Muscle layer of colon (tissue), 2 donors: ENCODE data around the gene EPN2.

Source experiments
- H3K27ac ChIP-seq: one replicate; pipeline ENCODE4 v1.7.0; 2013; ENCODE audit warnings: low read depth, mild to moderate bottlenecking, low read length, moderate library complexity
- H3K27me3 ChIP-seq, 2 donors: one replicate each; pipeline ENCODE4 v1.7.0; 2013; ENCODE audit warnings: low read length in 2 of 2, mild to moderate bottlenecking in 2 of 2; ENCODE audit not compliant: insufficient read depth in 2 of 2, control insufficient read depth in 1 of 2
- H3K36me3 ChIP-seq: one replicate; pipeline ENCODE4 v1.7.0; 2013; ENCODE audit warnings: mild to moderate bottlenecking, low read length; ENCODE audit not compliant: insufficient read depth
- H3K4me1 ChIP-seq: one replicate; pipeline ENCODE4 v1.7.0; 2013; ENCODE audit warnings: mild to moderate bottlenecking, low read length; ENCODE audit not compliant: insufficient read depth
- H3K4me3 ChIP-seq, 2 donors: one replicate each; pipeline ENCODE4 v1.7.0; 2013; ENCODE audit warnings: low read length in 2 of 2, low read depth in 1 of 2, mild to moderate bottlenecking in 1 of 2, moderate library complexity in 1 of 2
- H3K9ac ChIP-seq: one replicate; pipeline ENCODE4 v1.7.0; 2013; ENCODE audit warnings: low read length
- H3K9me3 ChIP-seq: one replicate; pipeline ENCODE4 v1.7.0; 2013; ENCODE audit warnings: mild to moderate bottlenecking, low read length
- donor health status: abdominal sarcoma.
- donor health status: Adenocarcinoma of cecum.

The EPN2 gene

DNA sequence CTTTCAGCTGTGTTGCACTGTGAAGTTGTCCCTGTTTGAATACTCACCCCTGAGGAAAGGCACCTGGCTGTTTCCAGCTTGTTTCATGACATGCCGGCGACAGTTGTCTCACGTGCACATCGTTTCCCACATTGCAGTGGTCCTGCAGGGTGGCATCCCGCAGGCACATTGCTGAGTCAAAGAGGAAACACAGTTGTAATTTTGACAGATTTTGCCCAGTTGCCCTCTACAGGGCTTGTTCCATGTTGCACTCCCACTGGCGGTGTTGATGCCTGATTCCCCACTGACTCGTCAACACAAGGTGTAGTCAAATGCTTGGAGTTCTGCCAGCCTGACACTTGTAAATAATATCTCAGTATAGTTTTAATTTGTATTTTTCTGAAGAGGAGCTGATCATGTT, 23.8 kb downstream of the EPN2 start:
- peaks cover 67% of the 10 kb centered on the region for H3K4me1 ChIP-seq
- no peak overlapping the region for H3K27ac ChIP-seq
- H3K9me3 ChIP-seq = no peaks in the 10 kb centered on the region
- H3K9ac ChIP-seq = no peak overlapping the region
- no peaks in the 10 kb centered on the region for H3K27me3 ChIP-seq
- H3K36me3 ChIP-seq = no peaks in the 10 kb centered on the region
- no peak overlapping the region for H3K4me3 ChIP-seq

DNA sequence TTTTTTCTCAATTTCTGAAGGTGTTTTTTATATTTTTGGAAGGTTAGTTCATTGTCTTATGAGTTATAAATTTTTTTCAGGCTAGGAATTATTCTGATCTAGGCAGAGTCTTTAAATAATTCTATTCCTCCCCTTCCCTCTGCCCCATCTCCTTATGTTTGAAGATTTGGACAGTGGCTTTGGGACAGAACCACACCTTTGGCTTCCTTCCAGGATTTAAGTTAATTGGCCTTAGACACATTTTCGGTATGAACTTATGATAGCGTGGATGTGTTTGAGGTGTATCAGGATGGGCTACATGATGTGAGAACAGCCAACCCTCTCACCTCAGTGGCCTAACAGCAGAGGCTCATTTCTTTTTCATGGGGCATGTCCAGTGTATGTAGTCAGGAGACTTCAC, 24.3 kb downstream of the EPN2 start:
- no peaks in the 10 kb centered on the region for H3K27me3 ChIP-seq
- H3K4me3 ChIP-seq = no peak overlapping the region
- peaks cover 68% of the 10 kb centered on the region for H3K4me1 ChIP-seq
- H3K36me3 ChIP-seq = no peaks in the 10 kb centered on the region
- H3K27ac ChIP-seq = no peak overlapping the region
- no peaks in the 10 kb centered on the region for H3K9me3 ChIP-seq
- no peak overlapping the region for H3K9ac ChIP-seq

DNA sequence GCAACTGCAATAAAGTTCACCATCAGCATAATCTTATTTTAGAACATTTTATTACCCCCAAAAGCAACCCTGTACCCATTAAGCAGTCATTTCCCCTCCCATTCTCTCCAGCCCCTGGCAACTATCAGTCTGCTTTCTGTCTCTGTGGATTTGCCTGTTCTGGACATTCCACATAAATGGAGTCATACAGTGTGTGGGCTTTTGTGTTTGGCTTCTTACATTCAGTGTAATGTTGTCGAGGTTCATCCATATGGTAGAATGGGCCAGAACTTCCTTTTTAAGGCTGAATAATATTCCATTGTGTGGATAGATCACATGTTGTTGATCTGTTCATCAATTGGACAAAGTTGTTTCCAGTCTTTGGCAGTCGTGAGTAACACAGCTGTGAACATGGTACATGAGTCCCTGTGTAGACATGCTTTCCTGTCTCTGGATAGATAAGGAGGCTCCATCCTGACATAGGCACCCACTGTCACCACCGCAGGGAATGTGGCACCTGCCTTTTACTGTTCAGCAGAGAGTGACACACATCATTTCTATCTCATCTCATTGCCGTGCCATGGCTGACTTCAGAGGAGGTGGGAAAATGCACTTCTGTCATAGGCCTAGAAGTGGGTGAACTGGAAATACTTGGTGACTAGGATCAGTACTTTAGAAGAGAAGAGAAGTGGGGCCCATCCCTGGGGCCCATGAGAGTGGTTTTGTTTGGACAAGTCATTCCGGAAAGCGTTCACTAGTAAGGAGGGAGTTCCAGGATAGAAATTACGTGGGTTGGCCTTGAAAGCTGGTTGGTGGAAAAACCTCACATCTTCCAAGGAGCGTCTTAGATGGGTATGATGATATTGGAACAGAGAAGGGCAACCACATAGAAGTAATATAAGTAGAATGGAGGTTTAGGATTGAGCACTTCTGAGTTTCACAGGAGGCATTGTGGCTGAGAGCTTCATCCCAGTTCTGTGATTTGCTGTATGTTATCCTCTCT, 25.8 kb downstream of the EPN2 start:
- Histone ChIP-seq H3K27me3 (no peaks in the 10 kb centered on the region), H3K9ac (no peak overlapping the region), H3K4me1 (peaks cover 63% of the 10 kb centered on the region)

DNA sequence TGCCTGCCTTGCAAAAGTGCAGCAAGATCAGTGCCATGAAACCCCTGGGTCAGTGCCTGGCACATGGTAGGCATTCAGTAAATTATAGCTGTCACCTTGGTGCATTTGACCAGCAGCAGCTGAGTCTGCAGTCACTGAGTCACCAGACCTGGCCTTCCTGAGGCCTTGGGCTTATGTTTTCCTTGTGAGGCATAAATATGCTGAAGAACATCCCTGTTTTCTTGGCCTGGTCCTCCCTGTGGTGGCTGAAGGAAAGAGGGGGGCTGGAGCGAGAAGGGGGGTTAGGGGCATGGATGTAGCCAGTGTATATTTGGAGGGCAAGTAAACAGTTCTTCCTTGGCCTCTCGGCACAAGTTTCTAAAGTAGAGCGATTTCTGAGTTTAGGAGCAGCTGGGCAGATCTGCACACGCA, 26.5 kb downstream of the EPN2 start:
- Histone ChIP-seq H3K27me3 (no peaks in the 10 kb centered on the region), H3K27ac (peak overlapping the region; percentile 94), H3K9ac (no peak overlapping the region), H3K4me3 (no peak overlapping the region), H3K4me1 (peaks cover 63% of the 10 kb centered on the region), H3K36me3 (no peaks in the 10 kb centered on the region), H3K9me3 (no peaks in the 10 kb centered on the region)

More for the DNA sequence above, 25.8 kb downstream of the EPN2 start:
- no peaks in the 10 kb centered on the region for H3K36me3 ChIP-seq
- peak overlapping the region; percentile 94 for H3K27ac ChIP-seq
- no peak overlapping the region for H3K4me3 ChIP-seq
- H3K9me3 ChIP-seq = no peaks in the 10 kb centered on the region

DNA sequence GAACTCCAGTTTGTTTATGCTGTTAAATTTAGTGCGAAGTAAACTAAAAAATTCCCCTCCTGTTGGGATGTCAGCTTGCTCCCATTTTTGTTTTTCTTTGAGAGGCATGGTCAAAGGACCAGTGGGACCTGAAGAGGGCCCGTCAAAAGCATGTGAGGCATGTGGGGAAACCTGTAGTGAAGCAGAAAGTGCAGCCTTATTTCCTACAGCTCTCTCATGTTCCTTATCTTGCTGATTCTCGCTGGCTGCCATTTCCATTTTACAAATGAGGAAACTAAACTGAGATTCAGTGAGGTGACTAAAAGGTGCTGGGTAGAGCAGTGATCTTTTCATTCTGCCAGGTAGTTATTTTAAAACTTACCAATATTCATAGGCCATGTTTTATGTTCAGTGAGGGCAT, 27.1 kb downstream of the EPN2 start:
- Histone ChIP-seq H3K9ac (no peak overlapping the region), H3K4me3 (no peak overlapping the region), H3K36me3 (no peaks in the 10 kb centered on the region), H3K9me3 (no peaks in the 10 kb centered on the region), H3K4me1 (peaks cover 69% of the 10 kb centered on the region), H3K27me3 (no peaks in the 10 kb centered on the region), H3K27ac (peak overlapping the region; percentile 94)

DNA sequence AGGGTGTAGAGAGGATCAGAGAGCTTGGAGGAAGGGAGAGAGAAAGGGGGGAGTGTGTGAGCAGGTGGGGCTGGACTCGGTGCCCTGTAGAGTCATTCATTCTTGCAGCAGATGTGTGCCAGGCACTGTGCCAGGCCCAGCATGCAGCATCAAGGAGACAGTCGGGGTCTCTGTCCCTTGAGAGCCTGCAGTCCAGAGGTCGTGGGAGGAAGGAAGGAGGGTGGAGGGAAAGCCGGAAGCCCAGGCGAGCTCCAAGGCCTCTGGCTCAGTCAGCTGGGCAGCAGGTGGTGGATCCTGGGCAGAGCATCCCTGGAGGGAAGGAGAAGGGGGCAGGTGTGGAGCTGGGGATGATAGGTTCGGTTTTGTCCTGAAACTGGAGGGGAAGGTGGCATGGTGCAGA, 27.5 kb downstream of the EPN2 start:
- peaks cover 73% of the 10 kb centered on the region for H3K4me1 ChIP-seq
- H3K36me3 ChIP-seq = no peaks in the 10 kb centered on the region
- H3K27ac ChIP-seq = peak overlapping the region; percentile 94
- H3K9me3 ChIP-seq = no peaks in the 10 kb centered on the region
- H3K27me3 ChIP-seq = no peaks in the 10 kb centered on the region
- H3K9ac ChIP-seq = no peak overlapping the region
- H3K4me3 ChIP-seq = no peak overlapping the region

DNA sequence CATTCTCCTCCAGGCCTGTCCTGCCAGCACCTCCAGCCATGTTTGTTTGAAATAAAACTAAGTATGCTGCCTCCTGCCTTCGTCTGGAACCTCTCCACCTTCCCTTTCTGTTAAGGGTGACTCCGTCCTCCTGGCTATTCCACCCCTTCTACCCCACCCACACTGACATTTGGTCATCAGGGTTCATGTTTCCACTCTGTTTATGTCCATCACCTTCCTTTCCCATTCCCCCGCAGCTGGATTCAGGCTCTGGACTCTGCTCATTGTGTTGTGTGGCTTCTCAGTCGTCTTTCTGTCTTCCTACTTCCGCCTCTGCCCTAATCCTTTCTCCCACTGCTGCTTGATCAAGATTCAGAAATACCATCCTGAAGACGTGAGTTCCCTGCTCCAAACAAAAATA, 28.6 kb downstream of the EPN2 start:
- no peak overlapping the region for H3K9ac ChIP-seq
- no peak overlapping the region for H3K27ac ChIP-seq
- no peaks in the 10 kb centered on the region for H3K27me3 ChIP-seq
- no peaks in the 10 kb centered on the region for H3K36me3 ChIP-seq
- peak overlapping the region in 1 of 2 donors; percentile 16 for H3K4me3 ChIP-seq
- H3K4me1 ChIP-seq = peaks cover 82% of the 10 kb centered on the region
- no peaks in the 10 kb centered on the region for H3K9me3 ChIP-seq

DNA sequence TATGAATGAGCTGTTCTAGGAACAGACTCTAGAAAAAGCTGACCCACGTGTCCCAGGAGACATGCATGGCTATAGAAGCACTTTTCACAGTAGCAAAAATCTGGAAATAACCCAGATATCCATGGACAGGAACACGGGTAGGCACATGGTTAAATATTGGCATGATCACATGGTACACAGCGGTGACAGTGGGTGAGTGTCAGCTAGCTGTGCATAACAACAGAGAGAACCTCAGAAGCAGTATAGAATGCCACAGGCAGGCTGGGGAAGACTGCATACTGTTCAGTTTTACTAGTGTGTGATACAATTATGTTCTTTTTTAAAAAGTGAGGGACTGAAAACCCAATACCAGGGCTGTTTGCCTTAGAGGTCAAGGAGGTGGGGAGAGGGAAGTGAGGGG, 31.4 kb downstream of the EPN2 start:
- H3K9ac ChIP-seq = no peak overlapping the region
- H3K27me3 ChIP-seq = no peaks in the 10 kb centered on the region
- no peak overlapping the region for H3K4me3 ChIP-seq
- H3K36me3 ChIP-seq = peaks cover 4% of the 10 kb centered on the region
- no peak overlapping the region for H3K27ac ChIP-seq
- peaks cover 70% of the 10 kb centered on the region for H3K4me1 ChIP-seq
- no peaks in the 10 kb centered on the region for H3K9me3 ChIP-seq

DNA sequence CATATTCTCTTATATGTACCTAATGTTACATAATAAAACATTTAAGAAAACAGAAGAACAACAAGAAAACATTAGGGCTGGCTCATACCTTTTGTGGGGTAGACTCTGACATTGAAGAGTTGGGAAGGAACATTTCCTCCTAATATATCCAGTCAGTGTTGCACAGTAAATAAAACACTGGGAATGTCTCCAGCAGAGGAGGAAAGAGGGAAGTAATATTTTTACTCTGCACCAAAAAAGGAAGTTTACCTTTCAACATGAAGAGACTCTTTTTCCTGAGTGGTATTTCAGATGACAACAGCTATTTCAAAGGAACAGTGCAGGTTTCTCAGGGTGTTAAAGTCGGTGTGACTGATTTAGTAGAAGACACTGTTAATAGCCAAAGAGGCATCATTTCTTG, 31.9 kb downstream of the EPN2 start:
- Histone ChIP-seq H3K36me3 (peaks cover 6% of the 10 kb centered on the region), H3K4me1 (peaks cover 65% of the 10 kb centered on the region), H3K27me3 (no peaks in the 10 kb centered on the region), H3K9ac (no peak overlapping the region), H3K27ac (no peak overlapping the region), H3K4me3 (no peak overlapping the region), H3K9me3 (no peaks in the 10 kb centered on the region)

DNA sequence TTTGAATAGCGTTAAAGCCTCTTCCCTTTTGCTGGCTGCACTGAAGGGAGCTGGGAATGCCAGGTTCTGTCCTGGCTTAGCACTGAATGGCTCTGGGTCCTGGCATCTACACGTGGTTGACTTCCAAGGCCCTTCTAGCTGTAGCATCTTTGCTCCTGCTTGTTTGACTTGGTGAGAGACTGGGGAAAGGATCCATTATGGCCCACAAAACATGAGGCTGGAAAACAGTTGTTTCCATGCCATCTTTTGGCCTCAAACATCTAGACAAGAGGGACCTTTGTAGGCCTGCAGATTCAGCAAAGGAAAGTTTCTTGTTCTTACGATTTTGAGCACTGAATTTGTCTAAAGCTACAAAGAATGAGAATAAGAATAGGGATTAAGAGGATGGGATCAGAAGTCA, 32.5 kb downstream of the EPN2 start:
- Histone ChIP-seq H3K4me3 (no peak overlapping the region), H3K27ac (no peak overlapping the region), H3K9ac (no peak overlapping the region), H3K36me3 (peaks cover 11% of the 10 kb centered on the region), H3K27me3 (no peaks in the 10 kb centered on the region), H3K4me1 (peaks cover 60% of the 10 kb centered on the region), H3K9me3 (no peaks in the 10 kb centered on the region)

DNA sequence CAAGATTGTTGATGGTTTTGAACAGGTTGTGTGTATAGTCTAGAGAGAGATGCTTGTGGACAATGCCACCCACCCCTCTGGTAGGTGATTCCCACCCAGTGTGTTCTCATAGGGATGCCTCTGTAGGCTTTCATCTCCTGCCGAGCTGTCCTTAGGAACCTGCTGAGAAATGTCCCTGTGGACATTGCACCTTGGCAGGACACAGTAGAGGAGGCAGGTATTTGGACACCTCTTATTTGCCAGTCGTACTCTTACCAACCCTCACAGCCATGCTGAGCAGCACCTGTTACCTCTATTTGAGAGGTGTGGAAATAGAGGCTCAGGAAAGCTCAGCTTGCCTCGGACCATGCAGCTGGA, 33.2 kb downstream of the EPN2 start:
- no peak overlapping the region for H3K4me3 ChIP-seq
- H3K27ac ChIP-seq = no peak overlapping the region
- peaks cover 53% of the 10 kb centered on the region for H3K4me1 ChIP-seq
- no peaks in the 10 kb centered on the region for H3K9me3 ChIP-seq
- H3K36me3 ChIP-seq = peaks cover 11% of the 10 kb centered on the region
- H3K27me3 ChIP-seq = no peaks in the 10 kb centered on the region
- H3K9ac ChIP-seq = no peak overlapping the region
